Progenitor cell of endocrine pancreas (in vitro differentiated cells): Measurements from ENCODE around the gene GINS3. TPM values are rescaled to one million over a fixed set of nuclear protein-coding genes. Genes with fewer than 3 reads are reported as not detected.

ENCODE experiments used
- DNase-seq: peaks from one replicate; pipeline ENCODE4 v3.0.0; 2021; ENCODE audit warnings: low spot score; ENCODE audit not compliant: unreplicated experiment
- H3K27ac Mint-ChIP-seq: 2 replicates; pipeline ENCODE4 v1.8.0; 2021; ENCODE audit warnings: mild to moderate bottlenecking, moderate library complexity, mixed read lengths
- H3K27me3 Mint-ChIP-seq: 2 replicates; pipeline ENCODE4 v1.8.0; 2021; ENCODE audit warnings: mixed read lengths
- H3K36me3 Mint-ChIP-seq: 2 replicates; pipeline ENCODE4 v1.8.0; 2022; ENCODE audit warnings: mixed read lengths; ENCODE audit not compliant: insufficient read depth
- H3K4me1 Mint-ChIP-seq: 2 replicates; pipeline ENCODE4 v1.8.0; 2021; ENCODE audit warnings: low read depth, mixed read lengths
- H3K4me3 Mint-ChIP-seq: 2 replicates; pipeline ENCODE4 v1.8.0; 2021; ENCODE audit warnings: low read depth, mild to moderate bottlenecking, moderate library complexity, mixed read lengths
- H3K9me3 Mint-ChIP-seq: 2 replicates; pipeline ENCODE4 v1.8.0; 2021; ENCODE audit warnings: low read depth, mixed read lengths
- total RNA-seq: library from RNA; stranded (reverse); gene quantifications from 2 replicates; pipeline ENCODE4 v1.2.1, GENCODE V29; 2021
- TF ChIP-seq, protein P1 (sequence below): fragments of 200-600 bp; sonication (generic); IDR thresholded peaks from one replicate; pipeline ENCODE4 v1.5.0; 2021; ENCODE audit warnings: antibody characterized with exemption, mild to moderate bottlenecking; ENCODE audit not compliant: unreplicated experiment

Gene GINS3
- total RNA-seq, 1 donor from 2014 or later = 9.5 TPM

DNA sequence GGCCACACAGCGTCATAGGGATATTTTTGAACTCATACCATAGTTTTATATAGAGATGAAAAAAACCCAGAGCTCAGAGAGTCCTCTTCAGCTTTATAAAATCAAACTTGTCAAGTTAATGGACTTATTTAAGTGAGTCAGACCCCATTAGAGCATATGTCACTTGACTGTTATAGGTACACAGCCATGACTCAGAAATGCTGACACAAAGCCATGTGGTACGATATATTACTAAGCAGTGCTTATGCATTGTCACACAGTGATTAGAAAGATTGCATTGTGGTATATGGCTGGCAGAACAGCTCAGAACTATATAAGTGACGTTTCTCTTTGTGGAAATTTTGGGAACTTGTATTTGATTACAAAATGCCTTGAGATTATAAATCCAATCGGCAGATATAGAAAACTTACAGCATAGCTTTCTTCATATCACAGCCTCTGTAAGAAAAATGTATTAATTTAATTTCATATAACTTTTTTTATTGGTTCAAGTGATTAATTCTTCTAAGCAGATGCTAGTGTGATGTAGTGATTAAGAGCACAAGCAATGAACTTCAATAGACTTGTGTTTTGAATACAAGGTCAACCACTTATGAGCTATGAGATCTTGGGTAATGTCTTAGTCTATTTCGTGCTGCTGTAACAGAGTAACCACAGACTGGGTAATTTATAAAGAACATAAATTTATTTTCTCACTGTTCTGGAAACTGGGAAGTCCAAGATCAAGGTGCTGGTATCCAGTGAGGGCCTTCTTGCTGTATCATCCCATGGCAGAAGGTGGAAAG, 25.8 kb upstream of the GINS3 start:
- no peaks in the 10 kb centered on the region for H3K36me3 Mint-ChIP-seq
- H3K4me1 Mint-ChIP-seq = no peaks in the 10 kb centered on the region
- DNase-seq = no peak
- H3K4me3 Mint-ChIP-seq = no peak overlapping the region
- TF ChIP-seq, protein P1, sequence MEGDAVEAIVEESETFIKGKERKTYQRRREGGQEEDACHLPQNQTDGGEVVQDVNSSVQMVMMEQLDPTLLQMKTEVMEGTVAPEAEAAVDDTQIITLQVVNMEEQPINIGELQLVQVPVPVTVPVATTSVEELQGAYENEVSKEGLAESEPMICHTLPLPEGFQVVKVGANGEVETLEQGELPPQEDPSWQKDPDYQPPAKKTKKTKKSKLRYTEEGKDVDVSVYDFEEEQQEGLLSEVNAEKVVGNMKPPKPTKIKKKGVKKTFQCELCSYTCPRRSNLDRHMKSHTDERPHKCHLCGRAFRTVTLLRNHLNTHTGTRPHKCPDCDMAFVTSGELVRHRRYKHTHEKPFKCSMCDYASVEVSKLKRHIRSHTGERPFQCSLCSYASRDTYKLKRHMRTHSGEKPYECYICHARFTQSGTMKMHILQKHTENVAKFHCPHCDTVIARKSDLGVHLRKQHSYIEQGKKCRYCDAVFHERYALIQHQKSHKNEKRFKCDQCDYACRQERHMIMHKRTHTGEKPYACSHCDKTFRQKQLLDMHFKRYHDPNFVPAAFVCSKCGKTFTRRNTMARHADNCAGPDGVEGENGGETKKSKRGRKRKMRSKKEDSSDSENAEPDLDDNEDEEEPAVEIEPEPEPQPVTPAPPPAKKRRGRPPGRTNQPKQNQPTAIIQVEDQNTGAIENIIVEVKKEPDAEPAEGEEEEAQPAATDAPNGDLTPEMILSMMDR = no peak
- peaks cover 21% of the 10 kb centered on the region for H3K27me3 Mint-ChIP-seq
- H3K27ac Mint-ChIP-seq = no peak overlapping the region
- H3K9me3 Mint-ChIP-seq = peaks cover under 1% of the 10 kb centered on the region

DNA sequence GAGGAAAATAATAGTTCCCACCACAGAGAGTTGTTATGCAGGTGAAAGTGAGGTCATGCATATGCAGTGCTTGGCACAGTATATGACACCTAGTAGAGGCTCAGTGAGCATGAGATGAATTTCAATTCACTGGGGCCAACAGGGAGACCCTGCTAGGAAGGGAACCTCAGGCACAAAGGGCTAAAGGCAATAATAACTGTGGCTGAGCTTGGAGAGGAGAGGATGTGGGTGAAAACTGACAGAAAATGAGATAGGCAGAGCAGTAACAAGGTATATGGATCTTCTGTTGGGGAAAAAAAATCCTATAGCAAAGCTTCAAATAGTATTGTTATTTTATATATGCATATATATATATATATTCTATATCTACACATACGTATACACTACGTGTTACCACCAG, 25.0 kb upstream of the GINS3 start:
- DNase-seq = no peak
- Mint-ChIP-seq H3K27me3 (peaks cover 23% of the 10 kb centered on the region), H3K36me3 (no peaks in the 10 kb centered on the region), H3K9me3 (peaks cover 3% of the 10 kb centered on the region), H3K4me3 (no peak overlapping the region), H3K27ac (no peak overlapping the region), H3K4me1 (no peaks in the 10 kb centered on the region)
- TF ChIP-seq, protein P1 = no peak

DNA sequence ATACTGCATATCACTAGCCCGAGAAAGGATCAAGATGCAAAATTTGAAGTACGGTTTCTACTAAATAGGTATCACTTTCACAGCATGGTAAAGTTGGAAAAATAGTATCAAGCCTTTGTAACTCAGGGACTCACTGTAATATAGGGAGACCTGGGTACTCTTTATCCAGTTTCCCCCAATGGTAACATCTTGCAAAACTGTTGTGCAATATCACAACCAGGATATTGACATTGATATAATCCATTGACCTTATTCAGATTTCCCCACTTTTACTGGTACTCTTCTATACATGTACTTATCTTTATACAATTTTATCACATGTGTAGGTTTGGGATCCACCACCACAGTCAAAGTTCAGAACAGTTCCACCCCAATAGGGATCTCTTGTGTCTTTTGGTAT, 20.4 kb upstream of the GINS3 start:
- no peaks in the 10 kb centered on the region for H3K36me3 Mint-ChIP-seq
- no peak overlapping the region for H3K27ac Mint-ChIP-seq
- no peak for DNase-seq
- H3K4me1 Mint-ChIP-seq = no peaks in the 10 kb centered on the region
- TF ChIP-seq, protein P1 = no peak
- H3K9me3 Mint-ChIP-seq = peaks cover 3% of the 10 kb centered on the region
- H3K27me3 Mint-ChIP-seq = peaks cover 18% of the 10 kb centered on the region
- H3K4me3 Mint-ChIP-seq = no peak overlapping the region

DNA sequence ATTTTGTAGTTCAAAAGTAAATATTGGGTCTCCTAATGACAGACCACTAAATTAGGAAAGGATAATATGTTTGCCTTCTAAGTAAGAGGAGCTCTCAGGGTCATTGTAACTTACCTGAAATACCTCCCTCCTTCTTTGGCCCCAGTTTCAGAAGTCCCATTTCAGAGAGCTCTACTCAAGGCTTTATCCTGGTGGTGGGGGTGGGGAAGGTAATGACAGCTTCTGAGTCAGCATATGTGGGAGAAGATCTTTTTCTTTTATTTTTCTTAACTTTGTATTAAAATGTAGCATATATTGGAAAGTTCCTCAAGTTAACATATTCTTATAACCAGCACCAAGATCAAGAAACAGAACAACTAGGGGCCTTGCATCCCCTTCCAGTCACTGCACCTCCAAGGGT, 16.9 kb upstream of the GINS3 start:
- TF ChIP-seq, protein P1 = no peak
- peaks cover 3% of the 10 kb centered on the region for H3K9me3 Mint-ChIP-seq
- DNase-seq = no peak
- no peaks in the 10 kb centered on the region for H3K4me1 Mint-ChIP-seq
- H3K27me3 Mint-ChIP-seq = peaks cover 9% of the 10 kb centered on the region
- no peak overlapping the region for H3K4me3 Mint-ChIP-seq
- no peak overlapping the region for H3K27ac Mint-ChIP-seq
- H3K36me3 Mint-ChIP-seq = no peaks in the 10 kb centered on the region

DNA sequence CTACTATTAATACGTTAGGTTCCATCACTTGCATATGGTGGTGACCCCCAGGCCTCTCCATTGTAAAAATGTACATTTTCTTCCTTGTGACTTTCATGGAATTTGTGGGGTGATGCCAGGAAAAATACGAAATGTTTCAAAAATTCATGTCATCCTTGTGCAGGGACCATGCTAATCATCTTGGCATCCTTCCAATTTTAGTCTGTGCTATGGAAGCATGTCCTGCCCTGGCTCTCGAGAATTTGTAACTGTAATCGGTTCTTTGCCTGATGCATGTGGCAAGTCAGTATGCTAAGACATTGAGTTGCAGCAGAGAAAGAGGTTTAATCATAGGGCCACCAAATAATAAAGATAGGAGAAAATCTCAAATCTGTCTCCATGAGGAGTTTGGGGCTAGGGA, 14.3 kb upstream of the GINS3 start:
- Mint-ChIP-seq H3K9me3 (no peaks in the 10 kb centered on the region), H3K4me3 (no peak overlapping the region), H3K4me1 (no peaks in the 10 kb centered on the region), H3K36me3 (no peaks in the 10 kb centered on the region), H3K27me3 (peaks cover 6% of the 10 kb centered on the region), H3K27ac (no peak overlapping the region)
- TF ChIP-seq, protein P1 = no peak
- no peak for DNase-seq
